HG02798 (cell line): ENCODE results near the gene IL37.
"Not testable (repeated sequence)": the region's sequence is repeated elsewhere in the genome, so short reads cannot be mapped to it uniquely, and the experiment has no call there.

Source experiments
- ATAC-seq: cut with Tn5 transposase; IDR thresholded peaks from one replicate; pipeline ENCODE4 v1.9.1; 2021; ENCODE audit warnings: mild to moderate bottlenecking; ENCODE audit not compliant: unreplicated experiment, poor library complexity

The IL37 gene

DNA sequence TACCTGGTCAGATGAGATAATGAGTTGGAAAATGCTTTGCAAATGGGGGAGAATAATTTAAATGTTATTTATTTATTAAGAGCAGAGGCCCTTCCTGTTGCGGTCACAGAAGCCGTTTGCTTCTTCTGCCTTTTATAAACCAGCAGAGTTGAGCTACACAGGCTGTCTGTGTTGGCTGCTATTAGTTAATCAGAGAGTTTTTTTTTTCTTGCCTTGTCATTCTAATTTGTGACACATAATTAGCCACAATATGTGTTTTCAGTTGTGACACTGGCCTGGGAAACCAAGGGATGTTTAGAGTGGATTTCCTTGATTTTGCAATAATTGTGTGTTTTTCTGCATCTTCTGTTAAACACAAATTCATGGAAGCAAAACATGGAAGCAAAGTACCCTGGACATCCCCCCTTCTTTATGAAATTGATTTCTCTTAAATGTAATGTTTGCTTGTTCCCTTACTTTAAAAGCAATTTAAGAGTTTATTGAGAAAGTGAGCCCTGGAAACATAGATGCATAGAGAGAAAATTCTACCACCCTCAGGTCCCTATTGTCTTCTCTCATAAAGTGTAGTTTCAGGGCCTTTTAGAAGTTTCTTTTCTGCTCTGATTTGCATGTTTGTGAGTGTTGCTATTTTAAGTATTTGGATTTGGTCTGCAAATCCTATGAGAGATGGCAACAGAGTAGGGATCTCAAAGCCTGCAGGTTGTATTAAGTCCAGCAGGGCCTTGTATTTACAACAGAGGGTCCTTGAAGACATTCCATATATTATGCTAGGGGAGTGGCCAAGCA, 22.8 kb upstream of the IL37 start:
- no peak for ATAC-seq

DNA sequence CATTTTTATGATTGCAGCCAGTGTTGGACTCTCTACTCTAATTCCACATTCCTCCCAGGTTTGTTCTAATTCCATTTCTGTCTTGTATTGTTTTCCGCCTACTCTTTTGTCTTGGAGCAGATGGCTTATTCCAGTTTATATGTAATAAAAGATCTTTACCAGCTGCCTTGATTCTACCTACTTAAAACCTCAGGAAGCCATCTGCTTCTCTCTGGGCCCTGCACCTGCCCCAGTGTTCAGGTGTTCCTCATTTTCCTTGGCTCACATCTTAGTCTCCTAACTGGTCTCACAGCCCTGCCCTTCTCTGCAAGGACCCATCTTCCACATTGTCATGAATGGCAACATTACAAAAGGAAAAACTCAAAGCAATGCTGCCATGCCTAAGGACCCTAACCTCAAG, 21.0 kb upstream of the IL37 start:
- ATAC-seq = no peak

DNA sequence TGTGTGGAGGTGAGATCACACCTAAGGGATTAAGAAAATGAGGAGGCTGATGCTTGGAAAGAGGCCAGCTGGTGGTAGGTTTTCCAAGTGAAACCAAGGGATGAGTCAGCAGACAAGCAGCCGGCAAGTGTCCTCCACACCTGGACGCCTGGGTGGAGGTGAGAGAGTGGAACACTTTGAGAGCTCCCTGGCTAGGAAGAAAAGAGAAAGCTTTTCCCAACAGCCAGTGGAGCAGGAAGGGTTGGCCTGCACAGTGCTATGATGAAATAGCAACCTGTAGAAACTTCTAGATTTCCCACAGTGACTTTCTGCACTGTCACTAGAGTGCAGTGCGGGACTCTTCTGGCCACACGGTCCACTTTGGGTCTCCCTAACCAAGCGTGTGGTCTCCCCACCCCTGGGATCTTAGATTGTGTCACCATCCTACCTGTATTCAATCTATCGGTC, 19.6 kb upstream of the IL37 start:
- no peak for ATAC-seq

DNA sequence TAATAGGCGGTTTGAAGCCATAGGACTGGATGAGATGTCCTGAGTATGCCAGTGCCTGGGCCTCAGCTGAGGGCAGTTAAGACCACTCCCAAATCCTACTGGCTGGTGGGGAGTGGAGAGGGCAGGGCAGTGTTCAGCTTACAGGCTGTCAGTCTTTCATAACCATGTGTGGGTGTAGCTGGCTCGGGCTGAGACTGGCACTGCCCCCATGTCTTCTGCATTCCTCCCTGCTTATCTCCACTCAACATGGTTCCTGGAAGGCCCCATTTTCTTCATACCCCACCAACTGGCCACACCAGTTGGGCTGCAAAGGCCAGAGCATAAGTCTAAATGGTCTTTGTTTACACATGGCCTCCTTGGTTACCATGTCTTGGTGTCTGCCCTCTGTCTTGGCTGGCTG, 17.2 kb upstream of the IL37 start:
- ATAC-seq = no peak

DNA sequence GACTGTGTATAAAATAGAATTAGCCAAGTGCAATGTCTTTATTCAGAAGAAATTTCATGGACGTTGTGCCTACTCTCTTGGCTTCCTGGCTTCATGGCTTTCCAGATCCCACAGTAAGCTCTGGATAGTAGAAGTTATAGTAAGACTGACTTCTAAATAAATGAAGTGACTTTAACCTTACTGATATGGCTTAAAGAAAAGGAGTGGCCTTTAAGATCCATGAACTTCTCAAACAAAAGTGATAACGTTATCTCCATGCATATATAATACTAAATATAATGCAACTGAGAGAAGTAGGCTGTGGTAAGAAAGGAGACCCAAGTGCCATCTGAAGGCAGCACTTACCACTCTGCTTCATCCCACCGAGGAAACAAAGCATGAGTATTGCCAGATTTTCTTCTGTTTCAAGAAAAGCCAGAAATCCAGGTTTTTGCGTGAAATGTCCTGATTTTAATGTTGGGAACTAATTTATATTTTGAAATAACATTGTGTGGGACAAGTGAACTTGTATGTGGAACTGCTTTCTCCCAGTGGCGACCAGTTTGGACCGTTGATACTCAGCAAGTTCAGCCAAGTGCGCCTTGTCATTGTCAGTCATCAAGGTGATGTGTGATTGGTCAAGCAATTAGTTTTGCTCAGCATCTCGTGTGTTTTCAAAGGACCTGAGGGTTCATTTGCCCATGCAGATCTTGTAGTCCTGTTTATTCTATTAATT, 13.9 kb upstream of the IL37 start:
- ATAC-seq = no peak

DNA sequence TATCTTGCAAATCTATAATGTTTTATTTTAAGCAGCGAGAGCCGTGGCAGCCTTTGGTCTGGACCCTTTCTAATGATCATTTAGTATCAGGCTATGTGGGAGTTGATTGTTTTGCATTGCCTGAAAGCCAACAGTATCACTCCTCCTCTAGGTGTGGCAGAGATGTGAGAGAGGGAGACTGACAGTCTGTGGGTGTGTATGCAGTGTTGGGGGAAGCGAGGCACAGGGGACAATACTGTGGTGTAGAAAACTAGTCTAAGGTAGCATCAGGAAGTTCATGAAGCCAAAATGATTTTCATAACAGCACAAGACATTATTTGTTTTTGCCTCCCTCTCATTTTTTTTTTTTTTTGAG, 13.4 kb upstream of the IL37 start:
- no peak for ATAC-seq

DNA sequence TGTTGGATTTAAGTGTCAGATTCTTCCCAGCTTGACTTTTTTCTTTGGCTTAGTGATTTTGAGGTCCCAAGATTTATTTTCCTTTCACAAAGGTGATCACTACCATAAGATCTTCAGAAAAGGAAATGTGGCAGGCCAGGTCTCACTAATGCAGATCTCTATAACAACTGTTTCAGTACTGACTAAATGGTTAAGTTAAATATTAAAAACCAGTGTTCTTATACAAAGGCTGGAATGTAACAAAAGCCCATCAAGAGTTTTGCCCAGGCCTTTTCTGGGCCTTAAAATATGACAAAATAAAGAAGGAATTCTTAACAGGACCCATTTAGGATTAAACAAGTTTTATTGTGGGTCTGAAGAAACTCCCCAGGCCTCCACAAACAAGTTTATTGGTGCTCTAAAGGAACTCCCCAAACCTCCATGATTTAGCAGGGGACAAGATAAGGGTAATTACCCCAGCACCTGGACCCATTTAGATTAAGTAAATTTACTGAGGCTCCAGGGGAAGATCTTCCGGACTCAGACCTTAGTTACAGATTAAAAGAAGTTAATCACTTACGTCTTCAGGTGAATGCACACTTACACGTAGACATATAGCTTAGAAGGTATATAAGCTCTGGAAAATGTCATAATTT, 9.4 kb upstream of the IL37 start:
- not testable (repeated sequence) for ATAC-seq

DNA sequence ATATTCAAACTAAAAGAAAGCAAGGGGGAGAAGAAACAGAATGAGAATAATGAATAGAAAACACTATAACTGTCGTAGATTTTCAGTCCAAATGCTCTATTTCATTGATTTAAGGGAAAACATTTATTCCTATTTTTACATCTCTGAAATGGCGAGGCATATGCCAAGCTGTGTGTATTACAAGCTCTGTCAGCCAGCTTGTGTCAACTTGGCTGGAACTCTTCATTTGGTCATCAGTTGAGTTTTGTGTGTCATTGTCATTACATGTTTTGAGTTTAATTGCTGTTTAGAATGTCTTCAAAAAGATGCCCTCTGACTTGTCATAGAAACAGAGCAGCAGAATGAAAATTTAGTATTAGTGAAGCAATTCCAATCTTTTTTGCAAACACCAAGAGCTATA, 8.1 kb upstream of the IL37 start:
- no peak for ATAC-seq

DNA sequence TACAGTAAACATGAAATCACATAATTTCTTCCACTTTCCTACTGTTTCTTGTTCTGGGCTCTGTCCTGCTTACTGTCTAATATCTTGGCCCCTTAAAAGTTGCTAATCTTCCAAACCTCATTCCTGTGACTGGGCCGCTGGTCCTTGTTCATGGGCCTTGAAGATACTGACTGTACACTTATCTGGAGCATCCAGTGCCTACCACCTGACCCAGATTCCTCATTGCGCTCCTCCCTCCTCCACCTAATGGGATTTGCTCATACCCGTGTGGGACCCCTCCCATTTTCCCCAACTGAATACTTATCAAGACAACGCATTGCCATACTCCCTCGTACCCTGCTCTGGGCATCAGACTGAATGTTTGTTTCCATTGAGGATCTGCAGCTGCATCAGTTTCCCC, 6.1 kb upstream of the IL37 start:
- ATAC-seq = no peak

DNA sequence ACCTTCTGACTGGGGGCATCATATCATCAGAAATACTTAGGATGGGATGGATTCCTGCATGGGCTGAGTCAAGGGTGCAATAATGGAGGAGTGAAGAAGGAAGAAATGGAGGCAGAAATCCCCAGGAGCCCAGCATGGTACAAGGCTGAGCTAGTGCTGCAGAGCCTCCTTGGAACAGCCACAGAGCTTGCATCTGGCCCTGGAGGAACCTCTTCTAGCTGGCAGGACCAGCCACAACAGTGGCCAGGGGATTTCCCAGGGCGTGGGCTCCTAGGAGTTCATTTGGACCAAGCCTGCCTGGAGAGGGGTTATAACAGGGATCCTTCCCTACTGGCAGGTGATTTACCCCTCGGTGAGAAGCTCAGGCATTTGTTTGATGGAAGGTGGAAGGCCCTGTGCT, 4.7 kb upstream of the IL37 start:
- no peak for ATAC-seq

DNA sequence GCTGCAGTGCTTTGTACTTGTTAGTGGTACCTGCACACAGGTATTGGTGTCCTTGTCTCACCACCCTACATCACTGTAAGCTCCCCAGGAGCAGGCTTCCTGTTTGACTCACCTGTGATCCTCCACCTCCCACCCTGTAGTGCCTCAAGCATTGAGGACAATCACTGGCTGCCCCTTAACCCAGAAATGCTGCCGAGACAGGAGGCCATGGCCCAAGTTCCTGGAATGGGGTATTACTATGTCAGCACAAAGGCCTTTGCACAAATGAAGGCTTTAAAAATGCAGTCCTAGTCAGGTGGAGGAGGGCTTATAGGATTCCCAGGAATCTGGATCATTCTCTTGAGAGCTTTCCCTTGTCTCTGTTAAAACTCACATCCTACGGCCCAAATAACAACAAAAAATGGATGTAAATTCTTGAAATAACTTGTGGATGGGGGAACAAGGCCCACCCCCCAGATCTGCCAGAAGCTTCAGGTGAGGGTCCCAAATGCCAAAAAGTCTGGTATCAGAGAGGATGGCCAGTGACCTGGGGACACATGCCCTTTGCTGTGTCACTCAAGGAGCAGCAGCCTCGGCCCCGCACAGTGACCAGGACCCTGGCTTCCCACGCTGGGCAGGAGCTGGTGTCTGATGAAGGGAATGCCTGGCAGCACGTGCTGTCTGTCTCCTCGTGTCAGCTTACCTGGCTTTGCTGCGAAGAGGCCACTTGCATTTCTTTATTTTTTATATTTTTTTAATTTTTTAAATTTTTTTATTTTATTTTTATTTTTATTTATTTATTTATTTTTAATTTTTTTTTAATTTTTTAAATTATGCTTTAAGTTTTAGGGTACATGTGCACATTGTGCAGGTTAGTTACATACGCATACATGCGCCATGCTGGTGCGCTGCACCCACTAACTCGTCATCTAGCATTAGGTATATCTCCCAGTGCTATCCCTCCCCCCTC, 3.7 kb upstream of the IL37 start:
- no peak for ATAC-seq

DNA sequence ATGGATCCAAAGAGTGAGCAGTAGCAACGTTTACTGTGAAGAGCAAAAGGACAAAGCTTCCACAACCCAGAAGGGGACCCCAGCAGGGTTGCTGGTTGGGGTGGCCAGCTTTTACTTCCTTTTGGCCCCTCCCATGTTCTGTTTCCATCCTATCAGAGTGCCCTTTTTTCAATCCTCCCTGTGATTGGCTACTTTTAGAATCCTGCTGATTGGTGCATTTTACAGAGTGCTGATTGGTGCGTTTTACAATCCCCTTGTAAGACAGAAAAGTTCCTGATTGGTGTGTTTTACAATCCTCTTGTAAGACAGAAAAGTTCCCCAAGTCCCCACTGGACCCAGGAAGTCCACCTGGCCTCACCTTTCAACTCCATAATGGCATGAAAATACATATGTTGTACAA, 2.4 kb upstream of the IL37 start:
- ATAC-seq = not testable (repeated sequence)

DNA sequence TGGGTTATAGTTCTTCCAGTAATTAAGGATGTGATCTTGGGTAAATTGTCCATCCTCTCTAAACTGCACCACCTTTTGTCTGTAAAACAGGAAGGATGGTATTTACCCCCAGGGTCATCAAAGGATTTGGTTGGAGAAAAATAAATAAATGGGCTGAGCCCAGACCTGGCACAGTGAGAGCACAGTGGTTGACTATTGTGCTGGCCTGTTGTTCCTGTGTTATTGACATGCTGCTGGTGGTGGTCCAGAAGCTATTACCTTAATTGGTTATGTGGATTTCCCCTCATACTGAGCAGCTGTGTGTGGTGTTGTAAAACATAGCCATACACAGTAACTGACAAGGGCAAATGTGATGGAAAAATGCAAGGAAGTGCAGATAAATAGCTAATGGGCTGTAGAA, 746 bp upstream of the IL37 start:
- no peak for ATAC-seq

DNA sequence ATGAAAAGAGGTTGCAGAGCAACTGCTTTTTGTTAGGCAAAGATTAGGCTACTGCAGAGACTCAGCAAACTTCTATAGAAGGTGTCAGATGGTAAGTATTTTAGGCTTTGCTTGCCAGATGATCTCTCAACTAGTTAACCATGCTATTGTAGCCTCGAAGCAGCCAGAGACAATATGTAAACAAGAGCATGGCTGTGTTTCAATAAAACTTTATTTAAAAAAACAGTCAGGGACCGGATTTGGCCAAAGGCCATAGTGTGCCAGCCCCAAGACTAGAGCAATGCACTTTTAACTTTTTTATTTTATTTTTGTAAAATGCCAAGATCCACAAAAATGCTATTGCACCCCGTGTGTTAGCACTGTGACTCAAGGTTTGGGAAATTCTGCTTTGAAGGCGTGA, 1.4 kb downstream of the IL37 start:
- ATAC-seq = no peak

DNA sequence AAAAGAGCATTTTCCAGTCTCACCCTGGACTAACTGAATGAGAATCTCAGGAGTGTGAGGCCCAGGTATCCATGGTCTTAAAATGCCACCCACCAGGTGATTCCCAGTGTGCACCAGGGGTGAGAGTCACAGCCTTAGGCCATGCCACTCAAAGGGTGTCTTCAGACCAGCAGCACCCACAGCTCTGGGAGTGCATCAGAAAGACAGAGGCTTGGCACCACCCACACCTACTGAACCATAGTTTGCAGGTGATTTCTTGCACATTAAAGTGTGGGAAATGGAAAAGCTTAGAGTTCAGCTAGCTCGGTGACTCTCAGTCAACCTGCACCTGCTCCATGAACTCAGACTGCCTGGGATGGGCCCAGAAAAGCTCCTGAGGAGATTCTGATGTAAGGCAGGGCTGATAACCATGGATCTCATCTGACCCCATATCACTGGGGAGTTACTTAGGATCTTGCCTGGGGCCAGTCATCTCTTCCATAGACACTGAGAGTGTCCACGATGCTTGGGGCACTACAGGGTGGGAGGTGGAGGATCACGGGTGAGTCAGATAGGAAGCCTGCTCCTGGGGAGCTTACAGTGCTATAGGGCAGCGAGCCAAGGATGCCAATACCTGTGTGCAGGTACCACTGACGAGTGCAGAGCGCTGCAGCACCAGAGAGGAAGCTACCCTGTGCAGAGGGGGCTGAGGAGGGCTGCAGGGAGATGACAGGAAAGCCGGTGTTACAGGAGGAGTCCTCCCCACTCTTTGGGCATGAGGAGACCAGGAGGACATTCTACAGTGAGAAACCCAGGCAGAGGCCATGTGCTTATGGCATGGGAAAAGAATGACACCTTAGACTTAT, 4.6 kb downstream of the IL37 start:
- ATAC-seq = peak; percentile 10

DNA sequence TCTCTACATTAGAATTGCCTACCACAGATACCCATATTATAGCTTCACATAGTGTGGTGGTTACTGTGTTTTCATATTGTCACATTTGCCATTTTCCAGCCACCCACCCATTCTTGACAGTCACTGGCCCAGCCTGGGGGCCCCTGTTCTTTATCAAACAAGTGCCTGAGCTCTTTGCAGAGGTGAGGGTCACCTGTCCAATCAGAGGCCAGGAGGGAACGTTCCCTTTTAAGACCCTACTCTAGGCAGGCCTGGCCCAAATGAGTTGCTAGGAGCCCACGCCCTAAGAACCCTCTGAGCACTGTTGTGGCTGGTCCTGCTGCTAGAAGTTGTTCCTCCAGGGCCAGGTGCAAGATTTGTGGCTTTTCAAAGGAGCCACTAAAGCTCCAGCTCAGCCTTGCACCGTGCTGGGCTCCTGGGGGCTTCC, 5.2 kb downstream of the IL37 start:
- peak; percentile 32 for ATAC-seq

DNA sequence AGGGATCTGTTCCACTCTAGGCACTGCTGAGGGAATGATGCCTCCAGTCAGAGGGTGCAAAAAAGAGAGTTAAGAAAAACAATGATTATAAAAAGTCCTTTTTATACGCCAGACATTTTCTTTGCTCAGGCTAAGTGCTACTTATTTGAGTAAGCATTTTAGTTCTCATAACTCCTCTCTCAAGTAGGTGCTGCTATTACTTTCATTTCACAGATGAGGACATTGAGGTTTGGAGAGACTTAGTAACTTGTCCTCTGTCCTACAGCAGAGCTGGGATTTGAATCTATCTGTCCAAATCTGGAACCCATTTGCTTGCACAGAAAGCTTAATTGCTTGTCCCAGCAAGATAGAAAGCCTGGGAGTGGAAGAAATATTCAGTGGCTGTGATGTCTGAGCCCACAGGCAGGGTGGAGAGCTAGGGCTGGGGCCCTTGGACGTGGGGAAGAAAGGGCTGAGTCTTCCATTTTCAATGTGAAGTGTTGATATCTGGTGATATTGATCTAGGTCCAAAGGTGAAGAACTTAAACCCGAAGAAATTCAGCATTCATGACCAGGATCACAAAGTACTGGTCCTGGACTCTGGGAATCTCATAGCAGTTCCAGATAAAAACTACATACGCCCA, 5.8 kb downstream of the IL37 start:
- peak; percentile 60 for ATAC-seq

DNA sequence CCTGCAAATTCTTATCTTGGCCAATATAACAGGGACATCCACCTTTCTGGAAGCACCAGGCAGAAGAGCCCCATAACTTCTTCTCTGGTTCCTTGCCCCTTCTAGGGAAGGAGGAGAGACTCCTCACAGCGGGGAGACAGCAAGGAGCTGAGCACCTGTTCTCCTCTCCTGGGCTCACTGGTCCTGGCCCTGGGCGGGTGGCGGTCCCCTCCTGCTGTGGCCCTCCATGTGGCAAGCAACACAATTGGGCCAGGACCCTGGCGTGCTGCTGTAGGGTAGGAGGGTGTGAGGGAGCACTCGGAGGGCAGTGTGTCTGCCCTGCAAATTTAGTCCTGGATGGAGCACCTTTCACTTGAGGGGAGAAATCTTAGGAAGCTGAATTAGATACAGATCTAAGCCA, 6.9 kb downstream of the IL37 start:
- no peak for ATAC-seq

DNA sequence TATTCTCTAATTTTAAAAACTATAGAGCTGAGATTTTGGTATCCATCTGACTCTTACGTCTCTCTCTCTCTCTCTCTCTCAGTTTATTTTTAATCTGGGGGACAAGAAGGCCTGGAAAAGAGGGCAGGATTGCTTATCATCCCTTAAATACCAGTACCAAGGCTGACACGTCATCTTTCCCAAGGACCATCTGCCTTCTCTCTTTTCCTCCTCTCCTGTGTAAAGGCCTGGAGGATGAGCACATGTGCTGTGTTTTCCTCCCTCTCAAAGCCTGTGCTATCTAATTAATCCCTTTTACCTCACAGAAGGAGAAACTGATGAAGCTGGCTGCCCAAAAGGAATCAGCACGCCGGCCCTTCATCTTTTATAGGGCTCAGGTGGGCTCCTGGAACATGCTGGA, 7.3 kb downstream of the IL37 start:
- ATAC-seq = no peak
